ENCODE measurements around the gene EIF3A.

- TF ChIP-seq, protein P1, sequence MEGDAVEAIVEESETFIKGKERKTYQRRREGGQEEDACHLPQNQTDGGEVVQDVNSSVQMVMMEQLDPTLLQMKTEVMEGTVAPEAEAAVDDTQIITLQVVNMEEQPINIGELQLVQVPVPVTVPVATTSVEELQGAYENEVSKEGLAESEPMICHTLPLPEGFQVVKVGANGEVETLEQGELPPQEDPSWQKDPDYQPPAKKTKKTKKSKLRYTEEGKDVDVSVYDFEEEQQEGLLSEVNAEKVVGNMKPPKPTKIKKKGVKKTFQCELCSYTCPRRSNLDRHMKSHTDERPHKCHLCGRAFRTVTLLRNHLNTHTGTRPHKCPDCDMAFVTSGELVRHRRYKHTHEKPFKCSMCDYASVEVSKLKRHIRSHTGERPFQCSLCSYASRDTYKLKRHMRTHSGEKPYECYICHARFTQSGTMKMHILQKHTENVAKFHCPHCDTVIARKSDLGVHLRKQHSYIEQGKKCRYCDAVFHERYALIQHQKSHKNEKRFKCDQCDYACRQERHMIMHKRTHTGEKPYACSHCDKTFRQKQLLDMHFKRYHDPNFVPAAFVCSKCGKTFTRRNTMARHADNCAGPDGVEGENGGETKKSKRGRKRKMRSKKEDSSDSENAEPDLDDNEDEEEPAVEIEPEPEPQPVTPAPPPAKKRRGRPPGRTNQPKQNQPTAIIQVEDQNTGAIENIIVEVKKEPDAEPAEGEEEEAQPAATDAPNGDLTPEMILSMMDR (IDR thresholded peaks at IDR 0.05) = no peak
- no peak for TF ChIP-seq POLR2A (IDR thresholded peaks at IDR 0.05)
Observed at GRCh38 chr10:118998183-118998582, 82.4 kb downstream of the EIF3A start.
